Measurements from ENCODE around the gene INO80. TPM values are rescaled to one million over a fixed set of nuclear protein-coding genes. Genes with fewer than 3 reads are reported as not detected.

The INO80 gene
- total and polyA plus RNA-seq, 2 donors (not counting 1 experiment from before 2014, with no cell fraction given), result 5.7 to 34.0 TPM

- Histone ChIP-seq H3K4me1 (ENCODE audit: control insufficient read depth, extremely low read depth, insufficient read depth, low read length) (peaks cover 2% of the 10 kb centered on the region), H3K79me2 (ENCODE audit: control insufficient read depth, insufficient read depth, low read length) (no peaks in the 10 kb centered on the region), H3K9me3 (ENCODE audit: control insufficient read depth, insufficient read depth, low read depth, low read length) (no peaks in the 10 kb centered on the region), H3K27me3 (ENCODE audit: control insufficient read depth, insufficient read depth, low read length) (no peaks in the 10 kb centered on the region), H3K36me3 (ENCODE audit: control insufficient read depth, insufficient read depth, low read length) (peaks cover 2% of the 10 kb centered on the region), H3K27ac (ENCODE audit: insufficient read depth, low read length) (peak within 1 kb of the TSS; percentile 87), H3K4me3 (replicated peaks in 1 of 4; ENCODE audit: control extremely low read depth in 1 of 4, insufficient read depth in 1 of 4, low read depth in 3 of 4, low read length in 4 of 4) (peak within 1 kb of the TSS; percentile 56 to 92 (median 70)), H2AFZ (ENCODE audit: low read length) (peak within 1 kb of the TSS; percentile 93), H4K20me1 (ENCODE audit: control insufficient read depth, extremely low read depth, insufficient read depth, low read length) (no peaks in the 10 kb centered on the region), H3K9ac (ENCODE audit: insufficient read depth, low read length) (peak within 1 kb of the TSS; percentile 74), H3K4me2 (ENCODE audit: extremely low read depth, insufficient read depth, low read length) (peak within 1 kb of the TSS; percentile 91)
- DNase-seq (ENCODE audit: low read depth in 2 of 2), result peak; percentile 95 to 97
- TF ChIP-seq EZH2 (IDR thresholded peaks at IDR 0.05; ENCODE audit: low read length, missing control alignments), result no peak
- TF ChIP-seq CTCF (conservative IDR thresholded peaks at IDR 0.05 in 1 of 2, IDR thresholded peaks at IDR 0.05 in 1 of 2; ENCODE audit: low read depth in 1 of 2, low read length in 2 of 2), result no peak
Measured at GRCh38 chr15:40952901-40953712, 163.0 kb downstream of the INO80 start, which contains the start of gene CHAC1. CHAC1 (plus strand) TSS chr15:40953471; CDS start chr15:40953584, 113 bp downstream.

GRCh38 chr15:40952301-40952900 is 163.7 kb downstream of the INO80 start:
- no peaks in the 10 kb centered on the region for H3K9me3 ChIP-seq (ENCODE audit: control insufficient read depth, insufficient read depth, low read depth, low read length)
- peaks cover 2% of the 10 kb centered on the region for H3K36me3 ChIP-seq (ENCODE audit: control insufficient read depth, insufficient read depth, low read length)
- H3K27me3 ChIP-seq (ENCODE audit: control insufficient read depth, insufficient read depth, low read length), result no peaks in the 10 kb centered on the region
- peaks cover 2% of the 10 kb centered on the region for H3K4me1 ChIP-seq (ENCODE audit: control insufficient read depth, extremely low read depth, insufficient read depth, low read length)
- peak overlapping the region; percentile 56 to 92 (median 70) for H3K4me3 ChIP-seq (replicated peaks in 1 of 4; ENCODE audit: control extremely low read depth in 1 of 4, insufficient read depth in 1 of 4, low read depth in 3 of 4, low read length in 4 of 4)
- DNase-seq (ENCODE audit: low read depth in 2 of 2), result no peak
- H2AFZ ChIP-seq (ENCODE audit: low read length), result peak overlapping the region; percentile 93
- H3K4me2 ChIP-seq (ENCODE audit: extremely low read depth, insufficient read depth, low read length), result peak overlapping the region; percentile 91
- H4K20me1 ChIP-seq (ENCODE audit: control insufficient read depth, extremely low read depth, insufficient read depth, low read length), result no peaks in the 10 kb centered on the region
- no peak for TF ChIP-seq CTCF (conservative IDR thresholded peaks at IDR 0.05 in 1 of 2, IDR thresholded peaks at IDR 0.05 in 1 of 2; ENCODE audit: low read depth in 1 of 2, low read length in 2 of 2)
- TF ChIP-seq EZH2 (IDR thresholded peaks at IDR 0.05; ENCODE audit: low read length, missing control alignments), result no peak
- peak overlapping the region; percentile 74 for H3K9ac ChIP-seq (ENCODE audit: insufficient read depth, low read length)
- H3K79me2 ChIP-seq (ENCODE audit: control insufficient read depth, insufficient read depth, low read length), result no peaks in the 10 kb centered on the region
- peak overlapping the region; percentile 87 for H3K27ac ChIP-seq (ENCODE audit: insufficient read depth, low read length)

DNA sequence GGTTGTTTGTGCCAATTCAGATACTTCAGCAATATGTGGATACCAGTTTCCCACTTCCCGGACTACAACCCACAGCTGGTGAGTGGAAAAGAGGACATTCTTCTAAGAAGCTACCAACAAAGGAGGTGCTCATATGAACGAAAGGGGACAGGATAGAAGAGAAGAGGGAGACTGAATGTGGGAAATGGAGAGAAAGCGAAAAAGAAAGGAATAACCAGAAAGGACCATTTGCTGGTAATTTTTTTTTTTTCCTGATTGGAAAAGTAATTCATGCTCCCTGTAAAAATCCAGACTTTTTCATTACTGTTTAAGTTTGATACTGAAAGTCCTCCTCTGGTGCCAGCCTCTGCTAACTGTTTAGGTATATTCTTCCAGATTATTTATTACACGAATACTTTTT is 164.3 kb downstream of the INO80 start:
- H3K4me3 ChIP-seq (replicated peaks in 1 of 4; ENCODE audit: control extremely low read depth in 1 of 4, insufficient read depth in 1 of 4, low read depth in 3 of 4, low read length in 4 of 4), result no peak overlapping the region
- H3K36me3 ChIP-seq (ENCODE audit: control insufficient read depth, insufficient read depth, low read length), result peaks cover 2% of the 10 kb centered on the region
- no peak for DNase-seq (ENCODE audit: low read depth in 2 of 2)
- H3K9ac ChIP-seq (ENCODE audit: insufficient read depth, low read length), result no peak overlapping the region
- no peaks in the 10 kb centered on the region for H3K9me3 ChIP-seq (ENCODE audit: control insufficient read depth, insufficient read depth, low read depth, low read length)
- H3K79me2 ChIP-seq (ENCODE audit: control insufficient read depth, insufficient read depth, low read length), result no peaks in the 10 kb centered on the region
- TF ChIP-seq CTCF (conservative IDR thresholded peaks at IDR 0.05 in 1 of 2, IDR thresholded peaks at IDR 0.05 in 1 of 2; ENCODE audit: low read depth in 1 of 2, low read length in 2 of 2), result no peak
- no peak for TF ChIP-seq EZH2 (IDR thresholded peaks at IDR 0.05; ENCODE audit: low read length, missing control alignments)
- peaks cover 2% of the 10 kb centered on the region for H3K4me1 ChIP-seq (ENCODE audit: control insufficient read depth, extremely low read depth, insufficient read depth, low read length)
- no peak overlapping the region for H2AFZ ChIP-seq (ENCODE audit: low read length)
- no peak overlapping the region for H3K4me2 ChIP-seq (ENCODE audit: extremely low read depth, insufficient read depth, low read length)
- no peak overlapping the region for H3K27ac ChIP-seq (ENCODE audit: insufficient read depth, low read length)
- no peaks in the 10 kb centered on the region for H3K27me3 ChIP-seq (ENCODE audit: control insufficient read depth, insufficient read depth, low read length)
- no peaks in the 10 kb centered on the region for H4K20me1 ChIP-seq (ENCODE audit: control insufficient read depth, extremely low read depth, insufficient read depth, low read length)

All from fibroblast of lung (primary cell).